Smooth muscle cell (in vitro differentiated cells): ENCODE measurements around the gene OBSL1. TPM values are rescaled to one million over a fixed set of nuclear protein-coding genes. Genes with fewer than 3 reads are reported as not detected.

ENCODE experiments used
- DNase-seq: peaks from one replicate; lab custom pipeline; 2025; ENCODE audit not compliant: unreplicated experiment; lab: John Stamatoyannopoulos, UW
- H2AFZ ChIP-seq: fragments of 200-600 bp; sonication (generic); 2 replicates; pipeline ENCODE4 v1.6.0; 2016; ENCODE audit warnings: antibody characterized with exemption, low read depth, mild to moderate bottlenecking
- H3F3A ChIP-seq: fragments of 200-600 bp; sonication (generic); 2 replicates; pipeline ENCODE4 v1.6.0; 2017; ENCODE audit warnings: antibody characterized with exemption, low read depth
- H3K27ac ChIP-seq: fragments of 200-600 bp; sonication (generic); 2 replicates; pipeline ENCODE4 v1.5.1; 2016; ENCODE audit warnings: low read depth, mild to moderate bottlenecking
- H3K27me3 ChIP-seq: fragments of 200-600 bp; sonication (generic); 2 replicates; pipeline ENCODE4 v1.6.1; 2016; ENCODE audit warnings: low read depth, mild to moderate bottlenecking
- H3K36me3 ChIP-seq: fragments of 200-600 bp; sonication (generic); 2 replicates; pipeline ENCODE4 v1.5.1; 2016; ENCODE audit warnings: low read depth
- H3K4me1 ChIP-seq: fragments of 200-600 bp; sonication (generic); 2 replicates; pipeline ENCODE4 v1.5.1; 2016; ENCODE audit warnings: low read depth
- H3K4me2 ChIP-seq: fragments of 200-600 bp; sonication (generic); 2 replicates; pipeline ENCODE4 v1.6.0; 2016; ENCODE audit warnings: mild to moderate bottlenecking
- H3K4me3 ChIP-seq: fragments of 200-600 bp; sonication (generic); 2 replicates; pipeline ENCODE4 v1.5.1; 2016; ENCODE audit warnings: mild to moderate bottlenecking
- H3K79me2 ChIP-seq: fragments of 200-600 bp; sonication (generic); 2 replicates; pipeline ENCODE4 v1.6.0; 2016; ENCODE audit warnings: low read depth, mild to moderate bottlenecking
- H3K9ac ChIP-seq: fragments of 200-600 bp; sonication (generic); 2 replicates; pipeline ENCODE4 v1.6.0; 2016; ENCODE audit warnings: low read depth
- H3K9me3 ChIP-seq: fragments of 200-600 bp; sonication (generic); replicated peaks from 2 replicates; pipeline ENCODE4 v1.5.1; 2016; ENCODE audit warnings: low read depth
- H4K20me1 ChIP-seq: fragments of 200-600 bp; sonication (generic); 2 replicates; pipeline ENCODE4 v1.6.0; 2016; ENCODE audit warnings: low read depth
- CTCF ChIP-seq: fragments of 200-600 bp; sonication (generic); IDR thresholded peaks from 2 replicates; pipeline ENCODE4 v1.5.1; 2017; ENCODE audit warnings: borderline replicate concordance, mild to moderate bottlenecking, antibody characterized with exemption; ENCODE audit not compliant: insufficient read depth, poor library complexity, severe bottlenecking
- WGBS: methylation state at CpG from one replicate; pipeline ENCODE4 v1.1.7; 2016; ENCODE audit warnings: low lambda C conversion rate; 5-methylcytosine and 5-hydroxymethylcytosine counted together
- polyA plus RNA-seq: library from polyadenylated mRNA; unstranded; fragments of >200 nt; fragmentation: Nextera tagmentation; extraction: Ambion mirVana; gene quantifications from 2 replicates; pipeline ENCODE4 v1.2.1, GENCODE V29; 2016
- total RNA-seq: library from RNA; depleted of rRNA; stranded (reverse); fragments of >200 nt; gene quantifications from 2 replicates; pipeline ENCODE4 v1.2.3, GENCODE V29; 2014

The OBSL1 gene
- total and polyA plus RNA-seq, 2 experiments from 2014 or later = 51.1 to 71.9 TPM

DNA sequence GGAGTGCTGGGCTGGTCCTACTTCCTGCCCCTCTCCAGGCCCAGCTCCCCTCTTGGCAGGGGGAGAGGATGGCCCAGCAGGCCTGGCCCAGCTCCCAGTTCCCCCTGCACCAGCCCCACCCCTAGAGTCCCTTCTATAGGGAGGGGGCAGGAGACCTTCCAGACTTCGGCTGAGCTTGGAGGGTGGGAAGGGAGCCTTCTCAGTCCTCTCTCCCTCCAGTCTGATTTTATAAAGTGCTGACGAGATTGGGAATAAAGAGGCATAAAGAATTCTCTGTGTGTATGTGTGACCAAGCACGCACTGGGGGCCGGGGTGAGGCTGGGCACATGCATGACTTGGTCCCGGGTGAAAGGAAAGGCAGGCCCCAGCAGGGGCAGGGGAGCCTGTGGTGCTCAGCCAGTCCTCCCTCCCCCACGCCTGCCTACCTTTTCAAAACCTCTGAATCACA lies 32.8 kb downstream of the OBSL1 start:
- Histone ChIP-seq H3K36me3 (no peaks in the 10 kb centered on the region), H2AFZ (no peak overlapping the region), H3K79me2 (peaks cover 9% of the 10 kb centered on the region), H3K9ac (no peak overlapping the region), H3K9me3 (no peaks in the 10 kb centered on the region), H3K4me1 (peaks cover 11% of the 10 kb centered on the region), H3K4me2 (no peak overlapping the region), H4K20me1 (peaks cover 51% of the 10 kb centered on the region), H3K27ac (no peak overlapping the region), H3K4me3 (no peak overlapping the region), H3K27me3 (no peaks in the 10 kb centered on the region), H3F3A (no peaks in the 10 kb centered on the region)
- 72% methylated on average over 6 of the region's 6 CpGs for whole genome bisulfite sequencing
- DNase-seq = no peak
- TF ChIP-seq CTCF = no peak

DNA sequence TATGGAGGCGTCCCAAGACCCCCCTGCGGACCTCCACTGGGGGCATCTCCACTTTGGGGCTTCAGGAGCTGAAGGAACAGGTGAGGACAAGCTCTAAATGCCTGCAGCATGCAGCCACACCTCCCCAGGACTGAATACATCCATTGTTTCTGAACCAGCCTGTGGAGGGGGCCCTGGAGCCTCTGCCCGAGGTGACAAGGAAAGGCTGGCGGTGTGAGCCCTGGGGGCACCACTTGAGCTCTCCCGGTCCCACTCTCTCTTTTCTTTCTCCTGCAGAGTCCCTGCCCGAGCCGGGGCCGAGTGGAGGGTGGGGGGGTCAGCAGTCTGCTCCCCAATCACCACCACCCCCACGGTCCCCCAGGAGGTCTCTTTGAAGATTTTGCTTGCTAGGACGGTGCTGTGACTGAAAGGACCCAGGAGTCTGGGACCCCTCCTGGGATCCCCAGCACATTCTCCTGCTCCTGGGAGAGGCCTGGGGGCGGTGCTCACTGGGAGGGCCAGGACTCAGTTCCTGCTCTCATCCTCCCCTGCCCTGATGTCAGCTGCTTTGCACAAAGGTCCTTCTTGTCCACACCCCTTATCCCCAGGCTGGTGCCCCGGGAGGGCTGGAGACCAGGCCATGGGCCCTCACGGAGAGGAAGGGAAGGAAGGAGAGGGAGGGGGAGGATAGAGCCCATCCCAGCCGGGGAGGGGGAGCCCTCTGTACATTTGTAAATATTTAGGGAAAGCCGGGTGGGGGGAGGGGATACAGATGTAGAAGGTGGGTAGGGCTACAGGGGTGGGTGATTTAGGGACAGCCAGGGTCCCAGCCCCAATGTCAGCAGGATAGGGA lies 33.5 kb downstream of the OBSL1 start:
- 58% methylated on average over 14 of the region's 15 CpGs for WGBS
- Histone ChIP-seq H3K27me3 (no peaks in the 10 kb centered on the region), H4K20me1 (peaks cover 51% of the 10 kb centered on the region), H3K79me2 (peaks cover 9% of the 10 kb centered on the region), H3K9ac (no peak overlapping the region), H2AFZ (no peak overlapping the region), H3F3A (no peaks in the 10 kb centered on the region), H3K27ac (no peak overlapping the region), H3K9me3 (no peaks in the 10 kb centered on the region), H3K4me1 (peaks cover 11% of the 10 kb centered on the region), H3K4me2 (no peak overlapping the region), H3K4me3 (no peak overlapping the region), H3K36me3 (no peaks in the 10 kb centered on the region)
- no peak for DNase-seq
- TF ChIP-seq CTCF = no peak

DNA sequence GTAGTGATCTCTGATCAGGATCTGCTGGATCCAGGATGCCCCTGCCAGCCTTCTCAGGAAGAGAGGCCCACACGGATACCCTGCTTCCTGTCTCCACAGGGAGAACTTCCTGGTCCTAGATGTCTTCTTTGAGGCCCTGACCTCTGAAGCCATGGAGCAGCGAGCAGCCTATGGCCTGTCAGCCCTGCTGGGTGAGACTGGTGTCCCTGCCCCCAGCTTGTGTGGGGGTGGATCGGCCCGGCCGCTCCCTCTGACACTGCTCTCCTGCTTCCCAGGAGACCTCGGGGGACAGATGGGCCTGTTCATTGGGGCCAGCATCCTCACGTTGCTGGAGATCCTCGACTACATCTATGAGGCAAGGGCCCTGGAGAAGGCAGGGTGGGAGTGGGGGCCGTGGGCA lies 34.4 kb downstream of the OBSL1 start:
- H3K27ac ChIP-seq = no peak overlapping the region
- no peak overlapping the region for H3K9ac ChIP-seq
- H3F3A ChIP-seq = no peaks in the 10 kb centered on the region
- DNase-seq = no peak
- WGBS = 77% methylated on average over 9 of the region's 9 CpGs
- no peak overlapping the region for H2AFZ ChIP-seq
- peaks cover 42% of the 10 kb centered on the region for H4K20me1 ChIP-seq
- no peak overlapping the region for H3K4me3 ChIP-seq
- H3K79me2 ChIP-seq = peaks cover 2% of the 10 kb centered on the region
- H3K9me3 ChIP-seq = no peaks in the 10 kb centered on the region
- no peak for TF ChIP-seq CTCF
- H3K36me3 ChIP-seq = no peaks in the 10 kb centered on the region
- H3K4me2 ChIP-seq = no peak overlapping the region
- no peaks in the 10 kb centered on the region for H3K27me3 ChIP-seq
- peaks cover 5% of the 10 kb centered on the region for H3K4me1 ChIP-seq

GRCh38 chr2:219536425-219536824 lies 34.9 kb downstream of the OBSL1 start:
- no peak overlapping the region for H3K4me3 ChIP-seq
- H3K36me3 ChIP-seq = no peaks in the 10 kb centered on the region
- H3K27ac ChIP-seq = no peak overlapping the region
- DNase-seq = no peak
- peaks cover 37% of the 10 kb centered on the region for H4K20me1 ChIP-seq
- no peak overlapping the region for H3K9ac ChIP-seq
- H3K4me1 ChIP-seq = peaks cover 4% of the 10 kb centered on the region
- H3K9me3 ChIP-seq = no peaks in the 10 kb centered on the region
- H3F3A ChIP-seq = no peaks in the 10 kb centered on the region
- no peak for TF ChIP-seq CTCF
- no peak overlapping the region for H2AFZ ChIP-seq
- whole genome bisulfite sequencing = 94% methylated on average over 12 of the region's 16 CpGs
- no peaks in the 10 kb centered on the region for H3K79me2 ChIP-seq
- H3K4me2 ChIP-seq = no peak overlapping the region
- no peaks in the 10 kb centered on the region for H3K27me3 ChIP-seq
